ENCODE results near the gene EBF3.

EBF3 gene

GRCh38 chr10:129971381-129972144 lies 7.5 kb upstream of the EBF3 start:
- in situ Hi-C loops (cut with MboI; ENCODE audit: low sequenced_read_pairs): no loop called here

DNA sequence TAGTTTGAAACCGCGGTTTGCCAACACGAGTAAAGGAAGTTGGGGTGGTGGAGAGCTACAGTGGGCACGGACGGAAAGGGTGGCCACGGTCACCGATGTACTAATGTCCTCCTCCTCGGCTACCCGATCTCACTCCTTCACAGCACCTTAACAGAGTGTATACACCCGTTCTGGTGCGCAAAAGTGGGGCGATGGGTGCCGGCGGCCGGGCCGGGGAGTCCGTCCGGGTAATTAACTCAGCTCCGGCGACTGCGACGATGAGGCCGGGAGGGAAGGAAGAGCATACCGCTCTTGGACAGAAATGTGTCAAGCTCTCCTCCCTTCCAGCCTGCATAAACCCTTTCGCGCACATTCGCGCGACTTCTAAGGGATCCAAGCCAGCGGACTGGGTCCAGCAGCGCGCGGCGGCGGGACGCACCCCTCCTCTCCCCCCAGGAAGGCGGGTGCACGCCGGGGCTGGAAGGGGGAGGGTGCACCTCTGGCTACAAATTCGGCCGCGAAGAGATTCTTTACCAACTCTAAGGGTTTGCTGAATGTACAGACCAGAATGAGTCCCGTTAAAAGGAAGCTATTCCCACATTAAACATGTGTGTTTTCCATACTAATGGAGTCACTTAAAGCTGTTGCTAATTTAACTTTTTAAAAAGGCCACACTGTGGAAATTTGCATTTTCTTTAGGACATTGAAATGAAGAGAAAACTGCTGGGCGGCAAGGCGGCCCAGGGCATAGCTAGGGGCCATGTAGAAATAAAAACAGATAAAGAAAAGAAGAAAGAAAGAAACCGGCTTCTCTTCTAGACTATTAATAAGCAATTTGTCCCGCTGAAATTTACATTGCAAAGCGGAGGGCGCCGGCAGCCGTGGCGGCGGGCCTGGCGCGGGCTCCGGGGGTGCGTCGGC lies 6.6 kb upstream of the EBF3 start:
- in situ Hi-C loops (cut with MboI; ENCODE audit: low sequenced_read_pairs): no loop called here

- in situ Hi-C loops (cut with MboI; ENCODE audit: low sequenced_read_pairs): no loop called here
Measured at GRCh38 chr10:129969911-129970464, 5.9 kb upstream of the EBF3 start.

DNA sequence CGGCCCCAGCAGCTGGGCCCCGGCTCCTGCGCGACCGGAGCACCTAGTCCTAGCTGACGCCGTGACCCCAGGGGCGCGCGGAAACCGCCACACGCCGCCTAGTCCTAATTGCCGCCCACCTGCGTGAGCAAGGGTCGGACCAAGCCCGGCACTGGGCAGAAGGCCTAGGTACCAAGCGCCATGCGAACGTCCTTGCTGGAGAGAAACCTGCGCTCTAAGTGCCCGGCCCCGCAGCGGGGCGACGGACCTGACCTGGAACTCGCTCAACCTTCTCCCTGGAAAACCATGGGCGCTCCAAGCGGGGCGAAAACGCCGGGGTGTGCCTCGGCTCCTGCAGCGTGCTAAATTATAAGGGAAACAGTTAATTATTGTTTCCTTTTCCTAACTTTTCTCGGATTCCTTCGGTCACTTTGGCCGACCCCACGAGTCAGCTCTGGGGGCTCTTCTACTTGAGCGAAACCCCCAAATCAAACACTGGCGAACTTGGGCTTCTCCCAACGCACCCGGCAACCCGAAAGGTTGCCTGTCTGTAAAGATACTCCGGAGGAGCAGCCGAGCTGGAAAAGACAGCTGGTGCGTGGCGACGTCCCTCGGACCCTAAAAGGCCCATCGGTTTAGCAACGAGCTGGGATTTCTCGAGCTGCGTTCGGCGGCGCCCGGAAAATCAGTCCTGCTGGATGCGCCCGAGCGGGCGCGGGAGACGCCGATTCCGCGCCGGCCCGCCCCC lies 5.3 kb upstream of the EBF3 start:
- in situ Hi-C loops (cut with MboI; ENCODE audit: low sequenced_read_pairs): no loop called here

DNA sequence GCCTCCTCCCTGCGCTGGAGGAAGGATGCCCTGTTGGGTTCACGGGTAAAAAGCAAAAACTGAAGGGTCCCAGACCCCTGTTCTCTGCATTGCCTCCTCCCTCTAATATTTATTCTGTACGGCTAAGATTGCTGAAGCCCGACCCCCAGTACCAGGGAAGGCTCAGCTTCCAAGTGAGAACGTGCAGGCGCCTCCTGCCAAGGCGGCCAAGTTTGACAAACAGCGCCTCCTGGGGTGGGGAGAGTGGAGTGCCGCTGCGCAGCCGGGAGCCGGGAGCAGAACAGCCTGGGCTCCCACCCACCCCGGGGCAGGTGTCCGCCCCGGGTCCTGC lies 4.7 kb upstream of the EBF3 start:
- in situ Hi-C loops (cut with MboI; ENCODE audit: low sequenced_read_pairs): no loop called here

DNA sequence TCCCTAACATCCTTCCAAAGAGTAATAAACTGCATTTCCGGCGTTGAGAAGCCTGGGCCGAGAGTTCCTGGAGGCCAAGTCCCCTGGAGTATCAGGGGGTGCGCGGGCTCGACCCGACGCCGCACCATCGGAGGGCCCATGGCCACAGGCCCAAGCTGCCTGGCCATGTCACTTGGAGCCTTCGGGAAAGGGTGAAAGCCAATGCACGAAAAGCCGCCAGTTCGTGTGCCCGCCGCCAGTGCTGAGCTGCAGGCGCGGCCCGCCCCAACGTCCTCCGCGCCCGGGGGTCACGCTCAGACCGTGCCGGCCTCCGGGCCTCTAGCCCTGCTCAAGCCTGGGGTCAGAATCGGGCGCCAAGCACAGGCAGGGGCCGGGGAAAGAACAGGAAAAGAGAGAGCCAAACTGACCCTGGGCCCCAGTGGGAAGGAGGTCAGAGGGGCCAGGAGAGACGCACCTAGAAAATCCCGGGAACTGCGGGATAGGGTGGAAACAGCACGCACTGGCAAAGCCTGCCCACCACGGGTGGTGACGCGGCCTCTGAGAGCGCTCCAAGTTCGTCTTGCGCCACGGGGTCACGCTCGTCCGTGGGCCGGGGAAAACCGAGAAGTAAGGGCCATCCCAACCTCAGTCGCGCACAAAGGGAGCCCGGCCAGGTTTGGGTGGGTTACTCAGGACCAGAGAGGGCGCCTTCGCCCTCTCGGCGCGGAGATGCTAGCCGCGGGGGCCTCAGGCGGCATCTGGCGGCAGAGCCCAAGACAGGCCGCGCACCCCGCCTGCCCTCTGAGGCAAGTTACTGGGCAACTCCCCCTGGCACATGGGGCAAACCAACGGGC lies 4.2 kb upstream of the EBF3 start:
- in situ Hi-C loops (cut with MboI; ENCODE audit: low sequenced_read_pairs): no loop called here

DNA sequence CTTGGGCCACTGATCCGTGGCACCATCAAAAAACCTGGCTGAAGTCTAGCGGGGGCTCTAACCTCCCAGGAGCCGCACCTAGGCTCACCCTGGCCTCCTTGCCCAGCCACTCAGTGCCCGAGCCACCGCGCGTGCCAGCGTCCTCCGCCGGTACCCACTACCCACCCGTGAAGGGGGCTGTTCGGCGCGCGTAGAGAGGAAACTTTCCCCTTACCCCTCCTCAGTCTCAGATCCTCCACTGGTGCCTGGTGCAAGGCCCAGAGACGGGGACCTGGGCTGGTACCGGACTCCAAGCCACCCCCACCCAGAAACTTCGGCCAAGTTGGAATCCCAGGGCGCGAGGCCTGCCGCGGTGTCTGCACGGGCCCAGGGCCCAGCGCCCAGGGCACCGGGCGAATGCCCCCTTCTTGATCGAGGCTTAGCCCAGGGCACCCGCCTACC lies 3.5 kb upstream of the EBF3 start:
- in situ Hi-C loops (cut with MboI; ENCODE audit: low sequenced_read_pairs): no loop called here

GRCh38 chr10:129966889-129967578 lies 3.0 kb upstream of the EBF3 start:
- in situ Hi-C loops (cut with MboI; ENCODE audit: low sequenced_read_pairs): no loop called here

GRCh38 chr10:129966370-129966888 lies 2.4 kb upstream of the EBF3 start:
- in situ Hi-C loops (cut with MboI; ENCODE audit: low sequenced_read_pairs): no loop called here

GRCh38 chr10:129965959-129966358 lies 1.9 kb upstream of the EBF3 start:
- in situ Hi-C loops (cut with MboI; ENCODE audit: low sequenced_read_pairs): no loop called here

GRCh38 chr10:129965425-129965808 lies 1.3 kb upstream of the EBF3 start:
- in situ Hi-C loops (cut with MboI; ENCODE audit: low sequenced_read_pairs): no loop called here

DNA sequence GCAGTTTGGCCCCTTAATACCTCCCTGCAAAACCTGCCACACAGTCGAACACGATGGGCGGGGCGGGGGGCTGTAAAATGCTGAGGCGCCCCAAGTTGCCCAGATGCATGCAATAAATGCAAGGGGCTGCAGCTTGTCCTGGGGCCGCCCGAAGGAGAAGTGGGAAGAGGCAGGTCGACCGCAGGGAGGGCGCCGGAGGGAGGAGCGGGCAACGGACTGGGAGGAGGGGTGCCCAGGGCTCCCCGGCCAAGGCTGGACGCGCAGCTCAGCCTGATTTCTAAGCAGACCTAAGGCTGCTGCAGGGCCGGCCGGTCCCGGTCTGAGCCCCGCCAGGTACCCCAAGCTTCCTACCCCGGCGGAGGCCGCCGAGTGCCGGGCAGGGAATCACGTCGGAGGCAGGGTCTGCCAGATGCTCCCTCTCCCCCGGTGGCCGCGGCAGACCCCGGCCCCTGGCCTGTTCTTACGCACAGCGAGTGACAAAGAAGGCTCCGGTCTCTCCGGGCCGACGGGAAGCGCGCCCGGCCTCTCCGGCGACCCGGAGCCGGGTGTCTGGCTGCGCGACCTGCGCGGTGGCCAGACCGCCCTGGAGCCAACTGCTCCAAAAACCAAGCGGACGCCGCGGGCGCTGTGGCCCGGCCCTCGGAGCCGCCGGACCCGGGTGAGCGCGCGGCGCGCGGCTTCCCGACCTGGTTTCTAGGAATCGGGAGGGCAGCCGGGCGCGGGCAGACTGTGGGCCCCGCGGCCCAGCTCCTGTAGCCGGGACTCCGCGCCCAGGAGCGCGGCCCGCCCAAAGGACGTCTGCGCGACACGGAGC lies 744 bp upstream of the EBF3 start:
- in situ Hi-C loops (cut with MboI; ENCODE audit: low sequenced_read_pairs): no loop called here

DNA sequence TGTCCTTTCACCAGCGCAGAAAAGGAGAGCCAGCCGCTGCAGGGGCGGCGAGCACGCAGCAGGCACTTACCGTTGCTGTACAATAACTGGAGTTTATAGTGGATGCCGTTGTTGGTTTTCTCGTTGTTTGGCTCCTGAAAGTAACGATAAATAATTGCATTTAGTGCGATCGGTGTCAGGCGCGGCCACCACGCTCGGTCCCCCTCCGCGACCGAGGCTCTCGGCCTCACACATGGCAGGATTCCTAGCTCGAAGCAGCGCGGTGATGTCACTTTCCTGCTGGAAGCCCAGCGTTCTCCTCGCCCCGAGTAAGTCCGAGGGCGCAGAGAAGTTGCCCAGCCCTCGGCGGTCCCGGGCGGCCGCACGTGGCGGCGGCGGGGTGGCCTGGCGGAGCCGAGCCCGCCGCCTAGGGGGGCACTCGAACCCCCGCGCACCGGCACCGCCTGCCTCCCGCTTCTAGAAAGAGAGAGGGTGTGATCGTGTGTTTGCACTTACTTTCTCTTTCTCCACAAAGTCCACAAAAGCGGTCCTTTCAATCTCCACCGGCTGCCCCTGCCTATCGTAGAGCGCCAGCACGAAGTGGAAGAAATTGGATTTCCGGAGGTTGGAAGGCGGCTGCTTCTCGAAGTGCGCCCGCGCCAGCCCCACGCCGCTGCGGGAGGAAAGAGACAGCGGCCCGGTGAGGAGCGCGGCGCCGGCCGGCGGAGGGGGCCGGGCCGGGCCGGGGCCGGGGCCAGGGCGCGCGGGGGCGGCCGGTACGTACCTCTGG lies 1.0 kb downstream of the EBF3 start:
- in situ Hi-C loops (cut with MboI; ENCODE audit: low sequenced_read_pairs): no loop called here

DNA sequence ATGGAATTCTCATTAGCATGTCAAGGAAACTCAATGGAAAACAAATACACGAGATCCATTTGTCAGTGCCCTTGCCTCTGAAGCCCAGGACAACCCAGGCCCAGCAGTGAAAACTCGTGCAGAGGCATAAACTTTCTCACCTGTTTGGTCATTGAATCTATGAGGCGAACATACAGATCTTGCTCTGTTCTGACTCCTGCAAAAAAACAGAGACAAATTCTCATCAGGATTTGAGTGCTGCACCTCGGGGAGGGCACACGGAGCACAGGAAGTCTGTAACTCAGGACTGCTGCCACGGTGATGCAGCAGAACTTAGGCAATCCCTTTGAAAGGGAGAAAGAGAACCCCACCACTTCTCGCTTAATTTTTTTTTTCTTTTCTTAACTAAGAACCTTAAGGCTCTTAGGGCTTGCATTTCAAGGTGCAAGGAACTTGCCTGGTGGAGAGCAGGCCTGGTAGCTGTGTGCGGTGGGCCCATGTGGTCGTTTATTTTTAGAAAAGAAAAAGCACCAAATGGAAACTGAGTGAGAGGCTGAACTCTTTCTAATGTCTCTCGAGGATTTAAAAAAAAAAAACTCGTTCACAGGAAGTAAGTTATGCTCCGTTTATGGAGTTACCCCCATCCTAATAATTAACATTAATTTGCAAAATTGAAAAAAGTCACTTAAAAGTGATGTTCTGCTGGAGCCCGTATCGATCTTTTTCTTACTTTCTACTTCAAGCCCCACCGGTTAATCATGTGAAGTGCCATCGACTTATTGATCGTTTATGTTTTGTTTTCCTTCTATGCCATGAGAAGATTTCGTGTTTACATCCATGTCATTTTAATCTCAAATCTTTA lies 1.8 kb downstream of the EBF3 start:
- in situ Hi-C loops (cut with MboI; ENCODE audit: low sequenced_read_pairs): no loop called here

GRCh38 chr10:129961157-129961701 lies 2.8 kb downstream of the EBF3 start:
- in situ Hi-C loops (cut with MboI; ENCODE audit: low sequenced_read_pairs): no loop called here

GRCh38 chr10:129960481-129961156 lies 3.5 kb downstream of the EBF3 start:
- in situ Hi-C loops (cut with MboI; ENCODE audit: low sequenced_read_pairs): no loop called here
